ENCODE data around the gene BCKDHB.

The BCKDHB gene

GRCh38 chr6:80316686-80317231, 210.3 kb downstream of the BCKDHB start:
- no peak overlapping the region for H2AFZ ChIP-seq (ENCODE audit: low read depth)
- no peaks in the 10 kb centered on the region for H3K79me2 ChIP-seq (ENCODE audit: insufficient read depth, low read depth)
- no peaks in the 10 kb centered on the region for H3K36me3 ChIP-seq (ENCODE audit: insufficient read depth)
- no peaks in the 10 kb centered on the region for H3K4me1 ChIP-seq (ENCODE audit: low read depth, poor library complexity, severe bottlenecking)
- no peak overlapping the region for H3K4me3 ChIP-seq (IDR thresholded peaks at IDR 0.05; ENCODE audit: insufficient read depth, low read depth, low read length)
- no peaks in the 10 kb centered on the region for H4K20me1 ChIP-seq (ENCODE audit: insufficient read depth)
- H3K27ac ChIP-seq, result no peak overlapping the region
- H3K4me2 ChIP-seq, result no peak overlapping the region
- no peaks in the 10 kb centered on the region for H3K27me3 ChIP-seq (ENCODE audit: insufficient read depth, low read depth)
- TF ChIP-seq CTCF (conservative IDR thresholded peaks at IDR 0.05; ENCODE audit: low read depth, low read length), result no peak
- H3K9ac ChIP-seq, result no peak overlapping the region

DNA sequence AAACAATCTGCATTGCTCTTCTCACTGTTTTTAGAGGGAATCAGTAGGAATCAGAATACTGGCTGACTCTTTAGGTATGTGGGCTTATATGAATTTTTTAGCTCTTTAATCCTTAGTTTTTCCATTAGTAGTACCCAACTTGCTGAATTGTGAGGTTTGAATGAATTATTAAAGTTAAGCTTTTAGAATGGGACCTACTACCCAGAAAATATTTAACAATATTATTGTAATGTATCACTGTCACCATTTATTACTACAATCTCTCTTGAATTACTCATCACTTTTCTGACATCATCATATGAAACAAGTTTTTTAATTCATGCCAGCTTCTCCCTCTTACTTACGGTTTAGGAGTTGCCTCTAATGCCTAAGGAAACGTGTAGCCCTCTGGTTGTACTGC, 212.7 kb downstream of the BCKDHB start:
- H3K79me2 ChIP-seq (ENCODE audit: insufficient read depth, low read depth), result no peaks in the 10 kb centered on the region
- H3K4me1 ChIP-seq (ENCODE audit: low read depth, poor library complexity, severe bottlenecking), result no peaks in the 10 kb centered on the region
- H3K27me3 ChIP-seq (ENCODE audit: insufficient read depth, low read depth), result no peaks in the 10 kb centered on the region
- H3K4me3 ChIP-seq (IDR thresholded peaks at IDR 0.05; ENCODE audit: insufficient read depth, low read depth, low read length), result no peak overlapping the region
- H3K4me2 ChIP-seq, result no peak overlapping the region
- no peaks in the 10 kb centered on the region for H4K20me1 ChIP-seq (ENCODE audit: insufficient read depth)
- no peak overlapping the region for H3K27ac ChIP-seq
- H2AFZ ChIP-seq (ENCODE audit: low read depth), result no peak overlapping the region
- TF ChIP-seq CTCF (conservative IDR thresholded peaks at IDR 0.05; ENCODE audit: low read depth, low read length), result no peak
- no peak overlapping the region for H3K9ac ChIP-seq
- H3K36me3 ChIP-seq (ENCODE audit: insufficient read depth), result no peaks in the 10 kb centered on the region

- Histone ChIP-seq H3K36me3 (ENCODE audit: insufficient read depth) (no peaks in the 10 kb centered on the region), H3K79me2 (ENCODE audit: insufficient read depth, low read depth) (no peaks in the 10 kb centered on the region), H2AFZ (ENCODE audit: low read depth) (no peak overlapping the region), H3K9ac (no peak overlapping the region), H3K4me2 (no peak overlapping the region), H3K4me1 (ENCODE audit: low read depth, poor library complexity, severe bottlenecking) (no peaks in the 10 kb centered on the region), H3K27me3 (ENCODE audit: insufficient read depth, low read depth) (no peaks in the 10 kb centered on the region), H3K27ac (no peak overlapping the region), H4K20me1 (ENCODE audit: insufficient read depth) (no peaks in the 10 kb centered on the region), H3K4me3 (IDR thresholded peaks at IDR 0.05; ENCODE audit: insufficient read depth, low read depth, low read length) (no peak overlapping the region)
- TF ChIP-seq CTCF (conservative IDR thresholded peaks at IDR 0.05; ENCODE audit: low read depth, low read length), result no peak
Measured at GRCh38 chr6:80321011-80321410, 214.5 kb downstream of the BCKDHB start.

- Histone ChIP-seq H3K4me3 (IDR thresholded peaks at IDR 0.05; ENCODE audit: insufficient read depth, low read depth, low read length) (no peak overlapping the region), H3K4me1 (ENCODE audit: low read depth, poor library complexity, severe bottlenecking) (no peaks in the 10 kb centered on the region), H4K20me1 (ENCODE audit: insufficient read depth) (no peaks in the 10 kb centered on the region), H3K79me2 (ENCODE audit: insufficient read depth, low read depth) (no peaks in the 10 kb centered on the region), H3K36me3 (ENCODE audit: insufficient read depth) (no peaks in the 10 kb centered on the region), H3K9ac (no peak overlapping the region), H3K27ac (no peak overlapping the region), H3K4me2 (no peak overlapping the region), H2AFZ (ENCODE audit: low read depth) (no peak overlapping the region), H3K27me3 (ENCODE audit: insufficient read depth, low read depth) (no peaks in the 10 kb centered on the region)
- no peak for TF ChIP-seq CTCF (conservative IDR thresholded peaks at IDR 0.05; ENCODE audit: low read depth, low read length)
Measured at GRCh38 chr6:80325742-80326141, 219.3 kb downstream of the BCKDHB start.
